PC-9 (cell line): Measurements from ENCODE around the gene RIMS3. TPM values are rescaled to one million over a fixed set of nuclear protein-coding genes. Genes with fewer than 3 reads are reported as not detected.

Experiments used
- BruUV-seq: library from RNA; stranded (reverse); fragments of 400-500 nt; replicated peaks from 2 replicates; lab custom pipeline; 2021; lab: Mats Ljungman, UMichigan
- CTCF ChIA-PET: fragments of 300-600 bp; sonication (Branson Sonifier 250); formaldehyde crosslinking; loops from one replicate; lab custom pipeline; 2022; ENCODE audit warnings: antibody characterized with exemption; lab: Charles Lee
- POLR2A ChIA-PET: fragments of 300-600 bp; sonication (Branson Sonifier 250); formaldehyde crosslinking; loops from one replicate; lab custom pipeline; 2022; ENCODE audit warnings: antibody characterized with exemption; ENCODE audit not compliant: unreplicated experiment; lab: Charles Lee
- DNase-seq, 2 experiments: peaks; one replicate each; pipeline versions ENCODE4 v3.0.0 to v3.0.0-alpha.2; 2015 to 2022; ENCODE audit warnings: mixed read lengths in 1 of 2
- H2AFZ ChIP-seq: fragments of 200-600 bp; sonication (generic); 2 replicates; pipeline ENCODE4 v1.8.1; 2017; ENCODE audit warnings: antibody characterized with exemption
- H3F3A ChIP-seq: fragments of 200-600 bp; sonication (generic); 2 replicates; pipeline ENCODE4 v1.8.1; 2017; ENCODE audit warnings: antibody characterized with exemption, mild to moderate bottlenecking, low read depth; ENCODE audit not compliant: insufficient read depth
- H3K27ac ChIP-seq: fragments of 200-600 bp; sonication (generic); 2 replicates; pipeline ENCODE4 v1.6.1; 2016; ENCODE audit warnings: mixed run types
- H3K27me3 ChIP-seq: fragments of 200-600 bp; sonication (generic); 2 replicates; pipeline ENCODE4 v1.6.1; 2016; ENCODE audit warnings: low read depth, mixed run types; ENCODE audit not compliant: insufficient read depth
- H3K36me3 ChIP-seq: fragments of 200-600 bp; sonication (generic); 2 replicates; pipeline ENCODE4 v1.6.1; 2016; ENCODE audit warnings: low read depth, mixed run types
- H3K4me1 ChIP-seq: fragments of 200-600 bp; sonication (generic); replicated peaks from 2 replicates; pipeline ENCODE4 v1.6.1; 2016; ENCODE audit warnings: mixed run types; ENCODE audit not compliant: insufficient read depth
- H3K4me2 ChIP-seq: fragments of 200-600 bp; sonication (generic); 2 replicates; pipeline ENCODE4 v1.6.1; 2017; ENCODE audit warnings: mixed run types
- H3K4me3 ChIP-seq: fragments of 200-600 bp; sonication (generic); 2 replicates; pipeline ENCODE4 v1.6.1; 2016; ENCODE audit warnings: mixed run types
- H3K79me2 ChIP-seq: fragments of 200-600 bp; sonication (generic); 2 replicates; pipeline ENCODE4 v1.6.1; 2017; ENCODE audit warnings: low read depth, mixed run types
- H3K9me2 ChIP-seq: fragments of 200-600 bp; sonication (generic); 2 replicates; pipeline ENCODE4 v1.8.1; 2017; ENCODE audit warnings: mild to moderate bottlenecking; ENCODE audit not compliant: insufficient read depth
- H3K9me3 ChIP-seq: fragments of 200-600 bp; sonication (generic); 2 replicates; pipeline ENCODE4 v1.8.1; 2016; ENCODE audit warnings: low read depth; ENCODE audit not compliant: insufficient read depth
- H4K20me1 ChIP-seq: fragments of 200-600 bp; sonication (generic); 2 replicates; pipeline ENCODE4 v1.8.1; 2017; ENCODE audit not compliant: insufficient read depth
- CTCF ChIP-seq: fragments of 200-600 bp; sonication (generic); conservative IDR thresholded peaks from 2 replicates; pipeline ENCODE4 v1.6.1; 2017; ENCODE audit warnings: mixed run types, antibody characterized with exemption, mild to moderate bottlenecking, moderate library complexity
- EZH2 ChIP-seq: fragments of 200-600 bp; sonication (generic); IDR thresholded peaks from 2 replicates; pipeline ENCODE4 v1.8.0; 2017; ENCODE audit warnings: antibody characterized with exemption, low read depth
- intact Hi-C: fragments of 100-400 bp; cut with micrococcal nuclease; formaldehyde crosslinking; loops from one replicate; pipeline ENCODE4 v1.10.0; 2022; ENCODE audit not compliant: unreplicated experiment
- total RNA-seq: library from RNA; stranded (reverse); gene quantifications from 2 replicates; pipeline ENCODE4 v1.2.3, GENCODE V29; 2021

The RIMS3 gene
- total RNA-seq, 1 experiment from 2014 or later = 12.9 TPM

- H3K9me2 ChIP-seq = no peaks in the 10 kb centered on the region
- POLR2A ChIA-PET = no interaction called here
- no peaks in the 10 kb centered on the region for H3K36me3 ChIP-seq
- H3K4me2 ChIP-seq = no peak overlapping the region
- no peaks in the 10 kb centered on the region for H3K27me3 ChIP-seq
- no peak for DNase-seq
- no peak overlapping the region for H2AFZ ChIP-seq
- H3F3A ChIP-seq = no peaks in the 10 kb centered on the region
- no peaks in the 10 kb centered on the region for H3K9me3 ChIP-seq
- H3K27ac ChIP-seq = no peak overlapping the region
- no peaks in the 10 kb centered on the region for H3K4me1 ChIP-seq
- H3K4me3 ChIP-seq = no peak overlapping the region
- no peaks in the 10 kb centered on the region for H4K20me1 ChIP-seq
- BruUV-seq = no TSS peak
- H3K79me2 ChIP-seq = no peaks in the 10 kb centered on the region
- CTCF ChIA-PET = no interaction called here
- intact Hi-C loops = no loop called here
- no peak for TF ChIP-seq CTCF
- TF ChIP-seq EZH2 = no peak
Measured at GRCh38 chr1:40595623-40596022, 69.9 kb downstream of the RIMS3 start.

GRCh38 chr1:40594187-40594531 is 71.3 kb downstream of the RIMS3 start:
- H3K9me3 ChIP-seq = no peaks in the 10 kb centered on the region
- no peak for DNase-seq
- no peaks in the 10 kb centered on the region for H3K79me2 ChIP-seq
- no peaks in the 10 kb centered on the region for H3K36me3 ChIP-seq
- no peak overlapping the region for H3K4me2 ChIP-seq
- H2AFZ ChIP-seq = no peak overlapping the region
- no peaks in the 10 kb centered on the region for H3K27me3 ChIP-seq
- no TSS peak for BruUV-seq
- H3K27ac ChIP-seq = no peak overlapping the region
- H3K4me1 ChIP-seq = no peaks in the 10 kb centered on the region
- no peaks in the 10 kb centered on the region for H3F3A ChIP-seq
- intact Hi-C loops = loop anchor here (5.0 kb wide), 1 partner anchor 353 kb away; no protein-coding TSS in a partner anchor
- ChIA-PET POLR2A (interaction anchor here (0.6 kb wide), 1 partner anchor 63 kb away, joined by 4 read pairs; no protein-coding TSS in a partner anchor), CTCF (no interaction called here)
- TF ChIP-seq EZH2 (no peak), CTCF (no peak)
- no peaks in the 10 kb centered on the region for H3K9me2 ChIP-seq
- no peaks in the 10 kb centered on the region for H4K20me1 ChIP-seq
- no peak overlapping the region for H3K4me3 ChIP-seq

GRCh38 chr1:40593449-40594186 is 71.9 kb downstream of the RIMS3 start:
- Histone ChIP-seq H3K4me2 (no peak overlapping the region), H3K27me3 (no peaks in the 10 kb centered on the region), H2AFZ (no peak overlapping the region), H3K4me1 (no peaks in the 10 kb centered on the region), H3K27ac (no peak overlapping the region), H3K9me2 (no peaks in the 10 kb centered on the region), H3F3A (no peaks in the 10 kb centered on the region), H3K36me3 (no peaks in the 10 kb centered on the region), H3K79me2 (no peaks in the 10 kb centered on the region), H3K4me3 (no peak overlapping the region), H3K9me3 (no peaks in the 10 kb centered on the region), H4K20me1 (no peaks in the 10 kb centered on the region)
- TF ChIP-seq EZH2 (no peak), CTCF (no peak)
- ChIA-PET CTCF (no interaction called here), POLR2A (interaction anchor here (0.6 kb wide), 2 partner anchors 62 to 85 kb away, joined by 3 to 4 read pairs; no protein-coding TSS in a partner anchor)
- intact Hi-C loops = loop anchor here (5.0 kb wide), 1 partner anchor 354 kb away; no protein-coding TSS in a partner anchor
- DNase-seq = no peak
- BruUV-seq = no TSS peak
